Heart left ventricle (tissue), 13 donors: ENCODE data around the gene COL17A1.
A peak's percentile ranks its signal among the peaks of the same experiment; 100 is the strongest.

ENCODE experiments used
- POLR2A ChIP-seq, 2 donors: fragments of 450-650 bp; IDR thresholded peaks; one replicate each; pipeline ENCODE4 v1.6.1; 2017; ENCODE audit warnings: antibody characterized with exemption in 2 of 2, mild to moderate bottlenecking in 2 of 2, moderate library complexity in 2 of 2
- TF ChIP-seq, protein P1 (sequence below), 12 donors: fragments of 200-600 bp; sonication (generic) in 4 of 12; IDR thresholded peaks; one replicate each; pipeline versions ENCODE4 v1.5.0 to v1.8.0; 2018 to 2022; ENCODE audit warnings: antibody characterized with exemption in 12 of 12, mild to moderate bottlenecking in 5 of 12
- donor health status: ischemic (EF 13 %, LVEDD 7.1; RV severe dilation, severe dysfunction).
- donor health status: DM: no; HTN: yes; CAD: no.
- donor health status: DM: no; HTN: no; CAD: no.
- donor health status: ischemic (EF 25% LVEDD 6.9; RV normal size, moderate dysfunction).
- donor health status: ischemic (EF 25% LVEDD 5.7; RV mildly dilated, moderate dysfunction).
- donor health status: ischemic (EF 35%, LVEDD 5.7; RV mildly dilated, moderate dysfunction).
- donor health status: nonischemic (EF 11% LVEDD 7.7; RV severe dilation, severe dysfunction).
- donor health status: DM: yes; HTN: yes; CAD: no.
- donor health status: PGD.
- donor health status: ischemic (EF 29% LVEDD 5.4; RV normal size, mild dysfunction).
- donor health status: nonischemic (EF 23%, LVEDD 6.1; RV moderate dilation, normal function).

DNA sequence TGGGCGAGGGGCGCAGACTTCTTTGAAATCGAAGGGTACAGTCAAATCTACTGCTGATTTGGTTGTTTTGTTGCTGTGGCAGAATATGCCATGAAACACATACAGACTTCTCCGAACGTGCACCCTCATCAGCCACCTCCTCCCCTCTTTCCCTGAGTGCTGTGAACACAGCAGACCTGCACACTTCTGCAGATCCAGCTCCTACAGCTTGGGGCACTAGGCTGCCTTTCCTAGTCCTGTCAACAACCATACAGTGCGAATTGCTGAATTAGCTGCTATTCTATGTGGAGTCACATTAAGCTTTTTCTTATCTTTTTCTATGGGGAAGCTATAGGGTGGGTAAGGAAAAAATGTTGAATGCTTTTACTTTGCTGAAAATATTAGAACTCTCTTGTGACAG lies 57.5 kb downstream of the COL17A1 start:
- TF ChIP-seq, protein P1, sequence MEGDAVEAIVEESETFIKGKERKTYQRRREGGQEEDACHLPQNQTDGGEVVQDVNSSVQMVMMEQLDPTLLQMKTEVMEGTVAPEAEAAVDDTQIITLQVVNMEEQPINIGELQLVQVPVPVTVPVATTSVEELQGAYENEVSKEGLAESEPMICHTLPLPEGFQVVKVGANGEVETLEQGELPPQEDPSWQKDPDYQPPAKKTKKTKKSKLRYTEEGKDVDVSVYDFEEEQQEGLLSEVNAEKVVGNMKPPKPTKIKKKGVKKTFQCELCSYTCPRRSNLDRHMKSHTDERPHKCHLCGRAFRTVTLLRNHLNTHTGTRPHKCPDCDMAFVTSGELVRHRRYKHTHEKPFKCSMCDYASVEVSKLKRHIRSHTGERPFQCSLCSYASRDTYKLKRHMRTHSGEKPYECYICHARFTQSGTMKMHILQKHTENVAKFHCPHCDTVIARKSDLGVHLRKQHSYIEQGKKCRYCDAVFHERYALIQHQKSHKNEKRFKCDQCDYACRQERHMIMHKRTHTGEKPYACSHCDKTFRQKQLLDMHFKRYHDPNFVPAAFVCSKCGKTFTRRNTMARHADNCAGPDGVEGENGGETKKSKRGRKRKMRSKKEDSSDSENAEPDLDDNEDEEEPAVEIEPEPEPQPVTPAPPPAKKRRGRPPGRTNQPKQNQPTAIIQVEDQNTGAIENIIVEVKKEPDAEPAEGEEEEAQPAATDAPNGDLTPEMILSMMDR (IDR thresholded peaks at IDR 0.05): peak in 11 of 12 donors; percentile 31 to 65 (median 45)
- TF ChIP-seq POLR2A (IDR thresholded peaks at IDR 0.05): no peak
